Activated naive CD8-positive, alpha-beta T cell treated with anti-CD3 and anti-CD28 coated beads, Interleukin-2, amount 10 ng/mL, durations not matched to agents 7 days and 5 days (primary cell): ENCODE data around the gene SELP. TPM values are rescaled to one million over a fixed set of nuclear protein-coding genes. Genes with fewer than 3 reads are reported as not detected.

Source experiments
- ATAC-seq: fragments of 150-1000 bp; cut with Tn5 transposase; one replicate; pipeline ENCODE4 v1.10.0; 2021; ENCODE audit warnings: low read depth, moderate library complexity
- POLR2A ChIA-PET: fragments of 350-600 bp; sonication (Branson Sonifier 250); formaldehyde crosslinking; loops from one replicate; lab custom pipeline; 2021; ENCODE audit warnings: antibody characterized with exemption; lab: Charles Lee
- DNase-seq: peaks from one replicate; pipeline ENCODE4 v3.0.0; 2021
- H3K27ac Mint-ChIP-seq: one replicate; pipeline ENCODE4 v1.8.0; 2022; ENCODE audit warnings: mild to moderate bottlenecking, mixed read lengths
- H3K27me3 Mint-ChIP-seq: one replicate; pipeline ENCODE4 v1.8.0; 2022; ENCODE audit warnings: mild to moderate bottlenecking, moderate library complexity, mixed read lengths
- H3K36me3 Mint-ChIP-seq: one replicate; pipeline ENCODE4 v1.8.0; 2021; ENCODE audit warnings: mild to moderate bottlenecking, mixed read lengths
- H3K4me1 Mint-ChIP-seq: one replicate; pipeline ENCODE4 v1.8.0; 2021; ENCODE audit warnings: mixed read lengths
- H3K4me3 Mint-ChIP-seq: one replicate; pipeline ENCODE4 v1.8.0; 2022; ENCODE audit warnings: mild to moderate bottlenecking, moderate library complexity, mixed read lengths
- H3K9me3 Mint-ChIP-seq: one replicate; pipeline ENCODE4 v1.8.0; 2021; ENCODE audit warnings: mixed read lengths
- total RNA-seq, 2 experiments: library from RNA; stranded (reverse); gene quantifications; one replicate each; pipeline ENCODE4 v1.2.3, GENCODE V29; 2021

The SELP gene
- total RNA-seq, 2 experiments from 2014 or later: 0.45 to 0.83 TPM

DNA sequence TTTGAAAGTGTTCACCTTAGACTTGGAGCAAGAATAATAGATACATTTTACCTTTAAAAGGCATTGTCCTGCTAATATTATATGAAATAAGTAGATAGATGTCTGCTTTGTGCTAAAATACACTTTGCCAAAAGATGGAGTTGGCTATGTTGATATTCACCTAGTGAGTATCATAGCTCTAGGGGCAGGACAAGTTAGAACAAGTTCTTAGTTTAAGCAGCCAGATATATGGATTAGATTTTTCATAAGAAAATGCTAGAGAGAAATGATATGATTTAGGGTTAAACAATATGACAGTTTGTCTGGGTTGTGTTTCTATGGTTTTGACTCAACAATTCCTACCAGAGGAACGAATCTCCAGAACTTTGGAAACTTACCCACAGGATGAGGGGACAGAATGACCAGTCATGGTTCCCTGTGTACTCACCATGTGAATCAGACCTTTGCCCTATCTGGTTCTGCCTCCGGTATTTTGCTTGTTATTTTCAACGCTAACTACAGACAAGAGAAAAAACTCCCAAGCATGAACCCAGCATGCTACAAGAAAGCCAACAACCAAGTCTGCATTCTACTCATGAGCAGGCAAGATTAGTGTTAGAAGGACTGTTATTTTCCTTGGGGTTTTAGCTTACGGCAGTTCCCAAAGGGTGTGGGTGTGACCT, 45.3 kb downstream of the SELP start:
- Mint-ChIP-seq H3K36me3 (no peaks in the 10 kb centered on the region), H3K9me3 (no peaks in the 10 kb centered on the region), H3K4me1 (peaks cover 40% of the 10 kb centered on the region), H3K4me3 (peak overlapping the region; percentile 14), H3K27ac (no peak overlapping the region), H3K27me3 (no peaks in the 10 kb centered on the region)
- no peak for DNase-seq
- ATAC-seq: no peak
- POLR2A ChIA-PET: no interaction called here

DNA sequence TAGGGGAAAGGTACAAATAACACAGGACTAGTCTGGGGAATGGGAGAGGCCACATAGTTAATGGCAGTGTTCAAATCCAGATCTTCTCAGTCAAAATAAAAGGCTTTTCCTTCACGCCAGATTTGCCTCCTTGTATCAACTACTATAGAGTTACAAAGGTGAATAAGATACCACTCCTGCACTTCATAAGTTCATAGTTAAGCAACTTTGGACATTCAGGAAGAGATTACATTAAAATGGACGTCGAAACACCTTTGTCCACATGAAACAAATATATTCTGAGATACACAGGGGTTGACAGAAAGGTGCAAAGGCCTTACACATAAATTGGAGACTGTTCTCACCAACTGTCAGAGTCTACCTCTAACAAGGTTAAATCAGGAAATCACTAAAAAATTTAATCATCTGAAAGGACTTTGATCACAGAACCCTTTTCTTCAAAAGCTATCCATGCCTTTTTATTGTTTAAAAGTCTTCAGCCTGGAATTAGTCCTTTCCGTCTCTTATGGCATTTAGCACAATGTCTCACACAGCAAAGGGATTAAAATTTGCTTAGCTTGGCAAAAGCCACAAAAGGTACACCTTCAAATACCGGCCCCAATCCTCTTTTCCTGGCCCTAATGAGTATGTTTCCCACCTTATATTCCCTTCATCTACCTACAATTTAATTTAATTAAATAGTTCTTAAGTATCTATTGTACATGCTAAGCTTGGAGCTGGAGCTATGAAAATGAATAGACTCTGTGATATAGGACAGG, 51.8 kb downstream of the SELP start:
- POLR2A ChIA-PET: no interaction called here
- ATAC-seq (no peak), DNase-seq (no peak)
- Mint-ChIP-seq H3K27ac (no peak overlapping the region), H3K4me3 (no peak overlapping the region), H3K27me3 (peaks cover 2% of the 10 kb centered on the region), H3K9me3 (no peaks in the 10 kb centered on the region), H3K4me1 (no peaks in the 10 kb centered on the region), H3K36me3 (no peaks in the 10 kb centered on the region)

DNA sequence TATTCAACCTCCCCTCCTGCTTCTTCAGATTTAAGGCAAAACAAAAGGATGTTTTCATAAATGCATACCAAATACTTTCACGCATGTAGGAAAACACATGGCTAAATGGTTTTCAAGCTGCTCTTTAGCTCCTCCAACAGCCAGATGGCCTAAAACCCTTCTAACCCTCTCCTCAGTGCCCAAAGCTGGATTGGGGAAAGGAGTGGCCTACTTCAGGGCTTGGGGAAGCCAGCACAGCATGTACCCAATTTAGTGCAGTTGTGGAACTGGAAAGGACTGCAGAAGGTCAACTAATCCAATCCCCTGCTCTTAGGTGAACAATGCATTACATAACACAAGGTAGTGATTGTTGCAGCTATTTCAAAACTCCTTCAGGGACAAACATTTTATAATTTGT, 53.0 kb downstream of the SELP start:
- DNase-seq (no peak), ATAC-seq (no peak)
- Mint-ChIP-seq H3K36me3 (no peaks in the 10 kb centered on the region), H3K27me3 (peaks cover 2% of the 10 kb centered on the region), H3K4me1 (no peaks in the 10 kb centered on the region), H3K4me3 (no peak overlapping the region), H3K27ac (no peak overlapping the region), H3K9me3 (no peaks in the 10 kb centered on the region)
- POLR2A ChIA-PET: no interaction called here

DNA sequence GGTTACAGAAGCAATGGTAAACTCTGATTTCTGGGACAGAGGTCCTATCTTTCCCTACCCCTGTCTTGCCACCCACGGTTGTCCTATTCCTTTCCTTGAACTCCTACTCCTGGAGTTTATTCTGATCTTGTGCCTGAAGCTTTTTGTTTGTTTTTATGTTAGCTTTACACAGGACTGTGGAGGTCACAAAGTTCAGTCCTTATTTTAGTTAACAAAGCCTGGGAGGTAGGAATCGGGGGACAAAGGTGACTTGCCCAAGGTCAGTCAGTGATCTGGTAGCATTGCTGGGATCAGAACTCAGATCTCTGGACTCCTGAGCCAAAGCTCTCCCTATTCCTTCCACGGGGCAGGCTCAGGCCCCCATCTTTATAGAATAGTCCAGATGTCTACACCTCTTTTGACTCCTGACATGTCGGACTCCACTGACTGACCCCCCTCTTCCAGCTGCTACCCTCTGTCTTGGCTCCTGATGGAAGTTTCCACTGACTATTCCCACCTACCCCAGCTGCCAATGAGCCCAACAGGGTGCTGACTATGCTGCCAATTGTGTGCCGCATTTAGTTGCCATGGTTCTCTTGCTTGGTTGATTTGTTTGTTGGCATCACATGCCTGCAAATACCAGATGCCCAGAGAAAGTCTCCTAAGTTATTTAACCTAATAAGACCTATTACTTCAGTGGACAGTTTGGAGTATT, 53.5 kb downstream of the SELP start:
- H3K27ac Mint-ChIP-seq: no peak overlapping the region
- POLR2A ChIA-PET: interaction anchor here (0.6 kb wide), 1 partner anchor 34 kb away, joined by 3 read pairs; no protein-coding TSS in a partner anchor

DNA sequence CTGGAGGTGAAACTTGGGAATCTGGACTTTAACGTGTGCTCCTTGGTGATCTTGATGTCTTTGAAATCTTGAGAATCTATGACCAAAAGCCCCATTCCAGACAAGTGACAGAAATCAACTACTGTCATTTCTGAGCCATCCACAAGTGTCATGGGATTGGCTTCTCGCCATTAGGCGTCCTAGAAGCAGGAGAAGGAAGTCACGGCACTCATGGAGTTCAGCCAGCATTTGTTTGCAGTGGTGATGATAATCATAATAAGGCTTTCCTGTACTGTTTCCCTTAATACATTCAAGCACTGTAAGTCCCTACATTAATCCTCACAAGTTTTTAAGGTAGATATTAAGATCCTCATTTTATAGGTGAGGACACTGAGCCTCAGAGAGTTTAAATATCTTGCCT, 55.6 kb downstream of the SELP start:
- no peak for ATAC-seq
- Mint-ChIP-seq H3K4me1 (peaks cover 4% of the 10 kb centered on the region), H3K9me3 (no peaks in the 10 kb centered on the region), H3K27me3 (peaks cover 2% of the 10 kb centered on the region), H3K4me3 (no peak overlapping the region), H3K36me3 (no peaks in the 10 kb centered on the region), H3K27ac (no peak overlapping the region)
- POLR2A ChIA-PET: no interaction called here
- no peak for DNase-seq

More for the DNA sequence above, 53.5 kb downstream of the SELP start:
- no peaks in the 10 kb centered on the region for H3K36me3 Mint-ChIP-seq
- H3K9me3 Mint-ChIP-seq: no peaks in the 10 kb centered on the region
- DNase-seq (no peak), ATAC-seq (no peak)
- H3K27me3 Mint-ChIP-seq: peaks cover 2% of the 10 kb centered on the region
- peaks cover 3% of the 10 kb centered on the region for H3K4me1 Mint-ChIP-seq
- H3K4me3 Mint-ChIP-seq: no peak overlapping the region

DNA sequence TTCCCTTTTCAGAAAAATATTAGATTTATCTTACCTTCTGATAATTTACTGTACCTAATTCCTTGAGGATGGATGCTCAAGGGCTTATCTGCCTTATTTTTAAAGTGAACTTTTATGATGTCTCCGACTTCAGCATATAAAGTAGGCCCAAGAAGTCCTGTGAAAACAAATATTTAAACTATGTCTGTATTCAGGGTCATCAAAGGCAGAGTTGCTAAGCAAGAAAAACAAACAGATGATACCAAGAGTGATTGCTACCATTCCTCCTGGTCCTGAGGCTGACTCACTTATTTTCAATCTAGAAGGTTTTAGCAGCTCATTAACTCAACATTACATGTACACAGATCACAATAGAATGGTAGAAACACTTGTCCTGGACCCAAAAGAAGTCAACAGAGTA, 57.7 kb downstream of the SELP start:
- Mint-ChIP-seq H3K9me3 (no peaks in the 10 kb centered on the region), H3K4me1 (peaks cover 4% of the 10 kb centered on the region), H3K27me3 (peaks cover 2% of the 10 kb centered on the region), H3K27ac (no peak overlapping the region), H3K36me3 (no peaks in the 10 kb centered on the region), H3K4me3 (no peak overlapping the region)
- no peak for ATAC-seq
- DNase-seq: no peak
- POLR2A ChIA-PET: no interaction called here

DNA sequence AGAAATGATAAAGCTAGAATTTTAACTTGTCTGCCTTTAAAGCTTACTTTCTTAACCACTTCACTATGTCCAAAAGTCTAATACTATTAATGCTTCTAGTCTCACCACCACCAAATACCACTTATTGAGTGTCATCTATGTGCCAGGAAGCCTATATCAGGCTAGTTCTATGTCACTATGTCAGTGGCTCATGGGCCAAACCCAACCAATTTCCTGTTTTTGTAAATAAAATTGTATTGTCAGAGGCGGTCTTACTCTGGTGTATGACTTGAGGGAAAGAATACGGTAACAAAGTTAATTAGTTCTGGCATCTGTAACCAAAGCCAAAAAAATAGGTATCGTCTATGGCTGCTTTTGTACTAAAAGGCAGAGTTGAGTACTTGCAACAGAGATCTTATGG, 58.5 kb downstream of the SELP start:
- no peak for ATAC-seq
- POLR2A ChIA-PET: no interaction called here

DNA sequence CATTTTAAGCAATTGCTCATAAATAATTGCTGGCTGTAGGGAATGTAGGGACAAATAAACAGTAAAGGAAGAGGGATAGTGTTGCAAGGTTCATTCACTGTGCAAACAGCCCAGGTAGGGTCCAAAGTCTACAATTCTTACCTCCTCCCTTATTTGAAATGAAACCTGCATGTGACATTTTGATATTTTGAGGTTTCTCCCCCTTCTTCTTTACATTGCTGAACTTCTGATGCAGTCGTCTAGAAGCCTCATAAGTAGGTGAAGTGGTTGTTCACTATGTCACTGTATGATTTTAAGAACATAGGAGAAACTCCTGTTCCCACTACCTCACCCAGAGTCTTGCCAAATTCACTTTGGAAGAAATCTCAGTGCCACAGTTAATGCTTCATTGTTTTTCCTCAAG, 59.8 kb downstream of the SELP start:
- H3K4me1 Mint-ChIP-seq: peaks cover 8% of the 10 kb centered on the region
- POLR2A ChIA-PET: no interaction called here
- no peak overlapping the region for H3K4me3 Mint-ChIP-seq

More for the DNA sequence above, 58.5 kb downstream of the SELP start:
- DNase-seq: no peak
- Mint-ChIP-seq H3K4me1 (peaks cover 4% of the 10 kb centered on the region), H3K36me3 (no peaks in the 10 kb centered on the region), H3K4me3 (no peak overlapping the region), H3K27ac (no peak overlapping the region), H3K9me3 (no peaks in the 10 kb centered on the region), H3K27me3 (no peaks in the 10 kb centered on the region)

DNA sequence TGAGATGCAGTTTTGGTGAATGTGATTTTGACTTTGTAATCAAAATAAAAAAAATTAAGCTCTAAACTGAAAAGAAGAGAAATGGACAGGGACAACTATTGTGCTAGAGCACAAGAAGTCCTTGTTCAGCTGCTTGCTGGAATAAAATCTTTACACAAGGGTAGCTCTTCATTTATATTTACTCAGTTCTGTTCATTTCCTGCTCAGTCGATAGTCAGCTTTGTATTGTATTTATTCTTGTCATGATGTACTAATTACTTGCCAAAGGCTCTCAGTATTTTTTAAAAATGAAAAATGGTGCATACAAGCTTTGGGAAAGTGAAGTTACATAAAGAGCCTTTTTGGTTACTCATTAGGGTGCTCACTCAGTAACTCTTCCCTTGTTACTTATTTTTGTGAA, 61.4 kb downstream of the SELP start:
- no peaks in the 10 kb centered on the region for H3K27me3 Mint-ChIP-seq
- ATAC-seq: no peak
- no peak overlapping the region for H3K4me3 Mint-ChIP-seq
- peaks cover 3% of the 10 kb centered on the region for H3K36me3 Mint-ChIP-seq
- H3K4me1 Mint-ChIP-seq: peaks cover 8% of the 10 kb centered on the region
- peaks cover 3% of the 10 kb centered on the region for H3K9me3 Mint-ChIP-seq
- POLR2A ChIA-PET: no interaction called here
- no peak overlapping the region for H3K27ac Mint-ChIP-seq
- no peak for DNase-seq

More for the DNA sequence above, 59.8 kb downstream of the SELP start:
- Mint-ChIP-seq H3K36me3 (no peaks in the 10 kb centered on the region), H3K9me3 (no peaks in the 10 kb centered on the region), H3K27ac (no peak overlapping the region), H3K27me3 (no peaks in the 10 kb centered on the region)
- DNase-seq (no peak), ATAC-seq (no peak)

DNA sequence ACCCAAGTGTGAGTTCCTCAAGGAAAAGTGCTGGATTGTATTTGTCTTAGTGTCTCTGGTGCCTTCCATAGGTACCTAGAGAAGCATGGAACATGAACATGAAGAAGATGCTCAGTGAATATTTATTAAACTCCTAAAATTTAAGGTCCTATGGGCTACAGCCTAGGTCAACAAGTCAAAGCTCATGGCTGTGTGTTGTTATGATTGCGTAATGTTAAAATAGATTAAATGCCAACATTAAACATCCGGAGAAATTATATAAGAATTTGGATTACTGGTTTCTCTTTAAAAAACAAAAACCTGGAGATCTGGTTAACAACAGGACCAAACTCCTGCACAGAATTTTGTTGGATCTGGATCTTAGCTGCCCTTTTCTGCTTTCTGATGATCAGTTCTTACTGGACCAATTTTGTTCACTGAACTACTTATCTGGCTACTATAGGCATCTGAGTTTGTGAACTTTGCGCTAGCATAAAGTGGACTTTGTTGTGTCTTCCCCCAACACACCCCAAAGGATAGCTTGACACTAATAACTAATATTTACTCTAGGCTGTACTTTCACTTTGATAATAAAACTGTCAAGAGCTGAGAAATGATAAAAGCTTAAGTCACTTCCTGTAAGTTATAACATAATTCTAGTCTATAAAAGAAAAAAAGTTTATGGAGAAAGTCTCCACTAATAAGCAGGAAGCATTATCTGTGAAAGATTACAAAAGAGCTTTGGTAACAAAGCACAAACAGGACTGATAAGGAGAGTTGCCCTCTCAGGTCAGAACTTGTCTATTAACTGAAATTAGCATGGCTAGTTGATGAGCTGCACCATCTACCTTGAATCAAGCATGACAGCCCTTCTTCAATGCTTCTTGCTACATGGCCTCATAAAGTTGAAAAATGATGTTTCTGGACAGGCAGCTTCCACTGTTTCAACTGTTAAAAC, 64.3 kb downstream of the SELP start:
- no peak for ATAC-seq
- H3K27ac Mint-ChIP-seq: no peak overlapping the region
- no peak overlapping the region for H3K4me3 Mint-ChIP-seq
- H3K4me1 Mint-ChIP-seq: peaks cover 3% of the 10 kb centered on the region
- POLR2A ChIA-PET: no interaction called here
- H3K9me3 Mint-ChIP-seq: peaks cover 3% of the 10 kb centered on the region
- no peak for DNase-seq
- peaks cover 6% of the 10 kb centered on the region for H3K36me3 Mint-ChIP-seq
- no peaks in the 10 kb centered on the region for H3K27me3 Mint-ChIP-seq

DNA sequence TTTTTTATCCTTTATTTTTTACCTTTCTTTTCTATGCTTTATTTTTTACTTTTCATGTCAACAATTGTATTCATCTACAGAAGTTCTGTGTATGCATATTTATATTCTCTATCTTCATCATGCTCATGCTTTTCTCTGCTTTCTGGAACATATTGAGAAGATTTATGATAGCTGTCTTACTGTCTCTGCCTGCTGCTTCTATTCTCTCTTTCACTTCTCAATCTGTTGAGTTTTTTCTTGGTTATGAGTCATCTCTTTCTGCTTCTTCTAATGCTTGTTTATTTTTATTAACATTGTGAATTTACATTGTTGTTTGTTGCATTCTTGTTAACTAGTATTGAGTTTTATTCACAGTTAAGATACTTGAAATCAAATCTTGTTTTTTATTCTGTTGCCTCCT, 66.3 kb downstream of the SELP start:
- H3K4me1 Mint-ChIP-seq: peaks cover 4% of the 10 kb centered on the region
- H3K4me3 Mint-ChIP-seq: no peak overlapping the region
- DNase-seq: no peak
- POLR2A ChIA-PET: no interaction called here
- no peak overlapping the region for H3K27ac Mint-ChIP-seq
- peaks cover 6% of the 10 kb centered on the region for H3K36me3 Mint-ChIP-seq
- no peaks in the 10 kb centered on the region for H3K27me3 Mint-ChIP-seq
- H3K9me3 Mint-ChIP-seq: peaks cover 3% of the 10 kb centered on the region
- ATAC-seq: no peak

DNA sequence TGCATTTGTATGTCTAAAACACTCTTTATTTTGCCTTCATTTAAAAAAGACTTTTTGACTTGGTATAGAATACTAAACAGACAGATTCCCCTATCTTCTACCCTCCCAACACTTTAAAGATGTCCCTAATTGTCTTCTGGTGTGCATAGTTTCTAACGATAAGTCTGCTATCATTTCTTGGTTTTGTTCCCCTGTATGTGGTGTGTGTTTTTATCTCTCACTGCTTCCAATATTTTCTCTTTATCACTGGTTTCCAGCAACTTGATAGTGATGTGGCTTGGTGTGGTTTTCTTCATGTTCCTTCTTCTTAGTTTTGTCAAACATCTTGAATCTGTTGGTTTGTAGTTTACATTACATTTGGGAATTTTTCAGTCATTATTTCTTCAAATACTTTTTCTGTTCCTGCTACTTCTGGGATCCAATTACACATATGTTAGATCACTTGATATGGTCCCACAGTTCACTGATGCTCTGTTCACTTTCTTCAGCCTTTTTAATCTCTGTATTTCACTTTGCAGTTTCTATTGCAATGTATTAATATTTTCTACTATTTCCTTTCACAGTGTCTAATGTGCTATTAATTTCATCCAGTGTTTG, 66.8 kb downstream of the SELP start:
- H3K4me1 Mint-ChIP-seq: peaks cover 5% of the 10 kb centered on the region
- H3K27me3 Mint-ChIP-seq: no peaks in the 10 kb centered on the region
- H3K36me3 Mint-ChIP-seq: peaks cover 6% of the 10 kb centered on the region
- H3K9me3 Mint-ChIP-seq: peaks cover 3% of the 10 kb centered on the region
- POLR2A ChIA-PET: interaction anchor here (0.5 kb wide), 1 partner anchor 193 kb away, joined by 3 read pairs; no protein-coding TSS in a partner anchor
- no peak overlapping the region for H3K27ac Mint-ChIP-seq
- DNase-seq: no peak
- no peak for ATAC-seq
- H3K4me3 Mint-ChIP-seq: no peak overlapping the region
